ENCODE data around the gene SUSD1.

DNA sequence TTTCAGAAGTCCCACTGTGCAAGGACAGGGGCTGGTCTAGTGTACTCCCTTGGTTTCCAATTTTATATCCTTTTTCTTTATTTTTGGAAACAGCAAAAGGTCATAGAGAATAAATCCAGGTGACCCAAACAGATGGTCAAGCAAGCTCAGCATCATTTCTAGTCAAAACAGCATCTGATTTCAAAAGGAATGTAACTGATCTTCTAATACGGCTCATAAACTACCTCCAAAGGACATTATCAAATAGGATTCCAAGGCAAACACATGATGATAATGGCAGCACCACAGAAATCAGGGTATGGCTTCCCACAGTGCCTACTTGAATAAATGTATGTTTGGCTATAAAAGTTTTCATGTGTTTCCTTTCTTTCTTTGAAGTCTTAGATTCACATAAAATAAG lies 57.1 kb downstream of the SUSD1 start:
- no peak for TF ChIP-seq POLR2AphosphoS5 (IDR thresholded peaks at IDR 0.05; ENCODE audit: low read depth, low read length)
- TF ChIP-seq TAF1 (IDR thresholded peaks at IDR 0.05; ENCODE audit: borderline replicate concordance, insufficient read depth, low read length) = no peak
- TF ChIP-seq, protein P1, sequence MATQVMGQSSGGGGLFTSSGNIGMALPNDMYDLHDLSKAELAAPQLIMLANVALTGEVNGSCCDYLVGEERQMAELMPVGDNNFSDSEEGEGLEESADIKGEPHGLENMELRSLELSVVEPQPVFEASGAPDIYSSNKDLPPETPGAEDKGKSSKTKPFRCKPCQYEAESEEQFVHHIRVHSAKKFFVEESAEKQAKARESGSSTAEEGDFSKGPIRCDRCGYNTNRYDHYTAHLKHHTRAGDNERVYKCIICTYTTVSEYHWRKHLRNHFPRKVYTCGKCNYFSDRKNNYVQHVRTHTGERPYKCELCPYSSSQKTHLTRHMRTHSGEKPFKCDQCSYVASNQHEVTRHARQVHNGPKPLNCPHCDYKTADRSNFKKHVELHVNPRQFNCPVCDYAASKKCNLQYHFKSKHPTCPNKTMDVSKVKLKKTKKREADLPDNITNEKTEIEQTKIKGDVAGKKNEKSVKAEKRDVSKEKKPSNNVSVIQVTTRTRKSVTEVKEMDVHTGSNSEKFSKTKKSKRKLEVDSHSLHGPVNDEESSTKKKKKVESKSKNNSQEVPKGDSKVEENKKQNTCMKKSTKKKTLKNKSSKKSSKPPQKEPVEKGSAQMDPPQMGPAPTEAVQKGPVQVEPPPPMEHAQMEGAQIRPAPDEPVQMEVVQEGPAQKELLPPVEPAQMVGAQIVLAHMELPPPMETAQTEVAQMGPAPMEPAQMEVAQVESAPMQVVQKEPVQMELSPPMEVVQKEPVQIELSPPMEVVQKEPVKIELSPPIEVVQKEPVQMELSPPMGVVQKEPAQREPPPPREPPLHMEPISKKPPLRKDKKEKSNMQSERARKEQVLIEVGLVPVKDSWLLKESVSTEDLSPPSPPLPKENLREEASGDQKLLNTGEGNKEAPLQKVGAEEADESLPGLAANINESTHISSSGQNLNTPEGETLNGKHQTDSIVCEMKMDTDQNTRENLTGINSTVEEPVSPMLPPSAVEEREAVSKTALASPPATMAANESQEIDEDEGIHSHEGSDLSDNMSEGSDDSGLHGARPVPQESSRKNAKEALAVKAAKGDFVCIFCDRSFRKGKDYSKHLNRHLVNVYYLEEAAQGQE (IDR thresholded peaks at IDR 0.05; ENCODE audit: insufficient read depth in 1 of 2, low read depth in 2 of 2, low read length in 2 of 2) = no peak
- no peak for TF ChIP-seq SIN3A (IDR thresholded peaks at IDR 0.05; ENCODE audit: borderline replicate concordance, insufficient read depth, low read length)

Data from PFSK-1 (cell line).